HT1080 (cell line): ENCODE results near the gene CACNA1C. TPM values are rescaled to one million over a fixed set of nuclear protein-coding genes. Genes with fewer than 3 reads are reported as not detected.
"Not testable (repeated sequence)": the region's sequence is repeated elsewhere in the genome, so short reads cannot be mapped to it uniquely, and the experiment has no call there.

ENCODE experiments used
- DNase-seq: peaks from one replicate; pipeline ENCODE4 v3.0.0-alpha.2; 2015; ENCODE audit warnings: low read depth
- total RNA-seq: library from RNA; depleted of rRNA; stranded (reverse); fragments of >200 nt; shearing (Covaris generic); gene quantifications from 2 replicates; pipeline ENCODE4 v1.2.3, GENCODE V29; 2014; rRNA removed

Gene CACNA1C
- total RNA-seq, 1 experiment from 2014 or later: not detected

DNA sequence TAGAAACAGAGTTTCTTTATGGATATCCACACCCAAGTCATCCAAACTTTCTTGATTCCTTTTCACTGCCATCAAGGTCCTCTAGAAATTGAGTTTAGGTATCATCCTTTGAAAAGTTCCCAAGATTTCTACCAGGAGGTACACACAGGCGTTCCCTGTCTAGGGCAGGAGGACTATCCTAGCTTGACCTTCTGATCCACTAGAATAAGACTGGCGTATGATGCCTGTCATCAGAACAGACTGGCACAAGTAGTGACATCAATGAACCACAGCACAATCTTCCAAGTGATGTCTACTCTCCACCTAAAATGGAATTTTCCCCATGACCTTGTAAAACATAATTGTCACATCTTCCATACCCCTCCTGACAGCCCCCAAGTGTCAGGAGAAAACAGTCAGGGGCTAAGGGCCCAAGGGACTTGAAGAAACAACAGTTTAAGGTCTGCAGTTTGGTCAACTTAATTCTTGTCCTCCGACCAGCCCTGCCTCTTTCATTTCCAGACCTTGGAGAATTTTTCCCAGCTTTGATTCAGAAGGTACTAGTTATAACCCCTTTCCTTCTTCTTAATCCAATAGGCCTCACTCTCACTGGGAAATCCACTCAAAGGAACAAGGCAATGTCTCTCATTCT, 641.3 kb downstream of the CACNA1C start:
- DNase-seq: no peak

DNA sequence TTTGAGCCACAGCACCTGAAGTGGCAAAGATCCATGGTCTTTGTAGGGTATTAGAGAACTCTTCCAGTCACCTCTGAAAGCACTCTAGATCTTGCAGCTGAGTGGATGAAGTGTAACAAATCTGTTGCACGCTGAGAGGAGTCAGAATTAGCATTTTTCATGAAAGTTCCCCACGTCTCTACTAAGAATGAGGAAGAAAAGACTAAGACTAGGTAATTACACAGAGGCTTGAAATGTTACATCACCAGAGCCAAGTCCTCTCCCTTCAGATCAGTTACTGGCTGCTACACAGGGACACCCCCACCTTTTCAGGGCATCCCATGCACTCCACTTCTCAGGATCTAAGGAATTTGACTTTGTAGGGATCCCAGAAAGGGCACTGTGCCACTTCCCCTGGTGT, 643.3 kb downstream of the CACNA1C start:
- no peak for DNase-seq

DNA sequence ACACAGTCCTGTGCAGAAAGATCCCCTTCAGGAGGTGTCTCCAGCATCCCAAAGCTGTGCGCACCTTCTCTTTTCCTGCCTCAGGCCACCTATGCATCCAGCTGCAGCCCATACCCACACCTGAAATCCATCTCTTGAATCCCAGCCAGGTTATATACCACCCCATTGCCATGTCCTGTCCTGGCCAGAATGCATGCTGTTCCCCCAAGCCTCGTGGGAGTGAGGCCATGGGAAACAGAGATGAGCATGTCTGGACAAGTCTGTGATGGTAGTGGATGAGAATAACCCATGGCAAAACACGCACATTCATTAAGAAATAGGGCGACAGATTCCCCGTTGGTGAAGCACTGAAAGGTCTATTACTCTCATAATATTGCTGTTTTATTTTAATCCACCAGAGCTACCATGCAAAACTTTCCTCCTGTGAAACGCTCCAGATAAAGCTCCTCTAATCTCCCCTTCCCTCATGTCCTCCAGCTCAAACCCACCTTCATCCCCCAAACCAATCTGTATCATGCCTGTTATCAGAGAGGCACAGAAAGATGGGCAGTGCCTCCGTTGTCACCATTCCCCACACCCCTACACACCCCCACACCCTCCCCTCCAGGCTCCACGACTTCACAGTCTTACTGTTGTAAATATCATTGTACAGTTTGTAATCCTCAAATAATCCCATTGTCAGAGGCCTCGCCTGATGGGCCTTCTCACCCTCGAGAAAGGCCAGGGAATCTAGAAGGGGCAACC, 644.4 kb downstream of the CACNA1C start:
- no peak for DNase-seq

DNA sequence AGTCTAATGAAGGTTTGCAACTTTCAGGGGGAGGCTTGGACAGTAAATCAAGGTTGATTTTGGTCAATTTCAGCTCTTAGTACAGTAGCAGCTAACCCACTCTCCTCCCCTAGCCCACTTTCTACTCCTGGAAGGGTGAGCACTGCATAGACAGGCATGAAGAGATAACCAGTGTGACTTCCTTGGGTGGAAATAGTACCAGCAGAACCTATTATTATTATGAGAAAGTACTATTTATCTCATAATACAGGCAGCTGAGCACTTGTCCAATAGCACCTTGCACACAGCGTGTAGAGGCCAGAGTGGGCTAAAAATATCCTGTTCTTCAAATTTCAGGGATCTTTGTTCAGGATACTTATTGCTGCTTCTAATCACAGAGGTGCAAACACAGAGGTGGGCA, 645.8 kb downstream of the CACNA1C start:
- no peak for DNase-seq

DNA sequence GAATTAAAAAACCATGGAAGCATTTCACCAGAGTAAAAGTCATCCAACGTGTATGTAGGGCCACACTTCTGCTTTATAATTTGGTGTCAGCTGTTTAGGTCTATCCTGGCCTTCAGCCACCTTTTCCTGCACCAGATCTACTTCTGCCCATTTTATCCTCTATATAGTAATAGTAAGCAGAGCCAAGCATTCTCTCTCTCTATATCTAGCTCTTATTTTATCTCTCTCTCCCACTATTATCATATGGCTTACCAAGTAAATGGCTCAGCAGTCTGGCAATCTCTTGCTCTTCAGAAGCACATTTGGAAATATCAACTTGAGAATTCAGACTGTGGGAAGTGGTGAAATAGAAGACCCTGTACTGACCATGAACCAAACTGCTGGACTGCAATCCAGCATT, 657.9 kb downstream of the CACNA1C start:
- no peak for DNase-seq

DNA sequence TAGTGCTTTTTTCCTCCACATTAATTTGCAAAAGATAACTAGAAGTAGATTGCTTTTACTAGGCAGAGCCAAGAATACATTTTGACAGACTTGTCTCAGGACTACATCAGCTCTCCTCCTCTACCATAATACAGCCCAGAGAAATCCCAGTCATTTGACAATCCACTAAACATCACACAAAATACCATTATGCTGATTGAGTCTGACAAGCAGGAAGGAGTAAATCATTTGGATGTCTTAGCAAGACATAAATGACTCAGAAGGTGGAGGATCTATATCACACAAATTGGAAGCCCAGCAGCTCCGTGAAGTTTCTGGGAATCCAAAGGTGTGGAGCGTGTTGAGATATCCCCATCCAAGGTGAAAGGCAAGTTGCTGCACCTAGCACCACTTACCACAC, 666.6 kb downstream of the CACNA1C start:
- peak; percentile 39 for DNase-seq

DNA sequence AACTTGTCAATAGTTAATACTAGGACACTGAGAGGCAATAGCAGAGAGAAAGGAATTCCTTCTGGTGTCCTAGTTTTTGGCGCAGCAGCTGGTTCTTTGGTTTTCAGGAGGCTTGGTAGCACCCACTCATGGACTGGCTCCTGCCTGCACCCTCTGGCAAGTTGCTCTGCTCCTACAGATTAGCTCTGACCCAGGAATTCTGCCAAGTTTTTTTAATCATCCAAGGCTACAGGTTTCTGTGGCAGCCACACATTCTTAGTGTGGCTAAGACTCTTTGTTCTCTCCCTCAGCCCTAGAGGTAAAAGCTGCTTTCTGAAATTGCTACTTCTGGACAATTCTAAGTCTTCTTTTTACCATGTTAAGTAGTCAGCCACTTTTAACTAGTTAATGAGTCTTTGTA, 670.0 kb downstream of the CACNA1C start:
- DNase-seq: no peak

DNA sequence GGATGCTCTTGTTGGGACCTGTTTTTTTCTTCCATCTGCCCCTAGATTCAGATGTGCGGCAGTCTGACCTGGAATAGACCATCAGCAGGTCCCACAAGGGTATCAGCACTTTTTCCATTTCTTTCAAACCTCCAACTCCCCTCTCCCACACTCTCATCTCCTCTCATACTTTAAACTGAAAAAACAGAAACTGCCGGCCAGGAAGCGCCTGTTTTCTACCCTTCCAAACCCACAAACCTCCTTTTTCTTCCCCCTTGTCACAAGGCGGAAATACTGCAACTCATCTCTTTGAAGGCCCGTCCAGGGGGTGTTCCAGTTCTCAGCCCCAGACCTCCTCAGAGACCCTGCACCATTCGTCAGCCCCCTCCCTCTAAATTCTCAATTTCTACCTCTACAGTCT, 679.5 kb downstream of the CACNA1C start:
- no peak for DNase-seq

DNA sequence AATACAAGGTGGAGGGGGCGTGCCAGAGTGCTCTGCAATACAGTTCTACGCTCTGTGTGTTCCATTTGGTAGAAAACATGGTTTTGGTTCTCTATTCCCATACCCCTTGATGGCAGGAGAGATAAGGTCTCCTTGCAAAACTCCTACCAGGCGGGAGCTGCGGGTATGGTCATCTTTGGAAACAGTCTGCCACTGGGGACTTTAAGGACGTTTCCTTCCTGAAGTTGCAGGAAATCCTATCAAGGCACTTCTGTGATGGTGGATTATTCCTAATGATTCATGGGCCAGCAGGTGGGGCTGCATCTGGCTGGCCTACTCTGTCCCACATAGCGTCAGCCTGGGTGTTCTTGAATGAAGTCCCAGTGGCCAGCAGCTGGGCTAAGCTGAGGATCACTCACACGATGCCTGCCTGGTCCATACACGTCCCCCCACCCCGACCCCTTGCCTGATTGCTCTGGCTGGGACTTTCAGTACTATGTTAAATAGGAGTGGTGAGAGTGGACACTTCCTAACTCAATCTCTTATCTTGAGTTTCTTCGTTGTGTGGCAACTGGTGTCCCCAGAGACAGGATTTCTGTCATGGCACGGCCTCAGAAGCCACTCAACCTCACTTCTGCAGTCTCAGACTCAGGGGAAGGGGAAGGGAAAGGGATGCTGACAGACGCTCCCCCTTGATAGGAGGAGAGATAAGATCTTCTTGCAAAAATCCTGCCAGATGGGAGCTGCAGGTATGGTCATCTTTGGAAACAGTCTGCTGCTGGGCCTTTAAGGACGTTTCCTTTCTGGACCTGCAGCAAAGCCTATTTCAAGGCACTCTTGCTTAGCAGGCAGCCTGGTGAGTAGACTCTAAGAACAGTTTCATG, 680.9 kb downstream of the CACNA1C start:
- no peak for DNase-seq

DNA sequence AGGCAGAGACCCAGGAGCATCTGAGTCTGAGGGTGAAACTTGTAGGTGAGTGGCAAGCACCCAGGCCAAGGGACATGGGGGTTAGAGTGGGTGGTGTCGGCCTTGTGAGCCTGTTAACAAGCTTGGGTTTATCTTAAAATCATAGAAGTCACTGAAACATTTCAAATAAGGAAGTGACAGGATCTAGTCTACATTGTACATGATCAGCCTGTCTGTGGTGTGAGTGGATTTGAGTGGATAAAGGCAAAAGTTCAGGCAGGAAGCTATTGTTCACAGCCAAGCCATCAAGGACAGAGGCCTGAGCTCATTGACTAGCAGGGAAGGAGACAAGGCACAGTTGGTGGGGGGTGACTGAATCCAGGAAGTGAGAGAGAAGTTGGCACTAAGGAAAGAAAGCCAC, 682.6 kb downstream of the CACNA1C start:
- DNase-seq: no peak

DNA sequence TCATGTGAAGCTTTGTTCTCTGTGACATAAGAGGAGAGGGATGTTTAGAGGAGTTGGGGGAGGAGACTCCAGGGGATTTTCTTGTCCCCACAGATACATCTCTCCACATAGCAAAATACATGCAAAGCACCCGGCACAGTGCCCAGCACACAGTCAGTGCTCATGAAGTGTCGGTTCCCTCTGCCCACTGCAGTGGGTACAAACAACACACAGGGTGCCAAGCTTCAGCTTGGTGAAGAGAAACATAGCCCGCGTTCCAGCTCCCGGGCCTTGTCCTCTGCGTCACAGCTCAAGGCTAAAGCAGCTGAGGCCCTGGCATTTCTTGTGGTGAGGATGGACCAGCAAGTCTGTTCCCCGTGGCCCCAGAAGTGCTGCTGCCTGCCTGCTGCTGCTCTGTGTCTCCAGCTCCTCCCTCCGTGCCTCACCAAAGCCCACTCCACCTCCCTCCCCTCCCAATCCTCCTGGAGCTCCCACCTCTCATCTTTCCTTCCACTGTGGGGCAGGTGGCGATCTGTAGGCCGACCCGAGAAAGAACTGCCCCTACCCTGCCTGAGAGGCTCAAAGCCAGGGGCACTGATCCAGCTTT, 685.0 kb downstream of the CACNA1C start:
- no peak for DNase-seq

DNA sequence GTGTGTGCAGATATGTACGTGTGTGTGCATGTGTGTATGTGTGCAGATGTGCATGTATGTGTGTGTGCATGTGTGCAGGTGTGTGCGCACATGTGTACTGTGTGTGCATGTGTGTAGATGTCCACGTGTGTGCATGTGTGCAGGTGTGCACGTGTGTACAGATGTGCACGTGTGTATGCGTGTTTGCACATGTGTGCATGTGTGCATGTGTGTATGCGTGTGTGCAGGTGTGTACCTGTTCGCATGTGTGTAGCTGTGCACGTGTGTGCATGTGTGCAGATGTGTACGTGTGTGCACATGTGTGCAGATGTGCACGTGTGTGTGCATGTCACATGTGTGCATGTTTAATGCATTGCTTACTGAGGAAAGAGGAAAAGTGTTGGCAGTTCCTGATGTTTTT, 686.3 kb downstream of the CACNA1C start:
- no peak for DNase-seq

DNA sequence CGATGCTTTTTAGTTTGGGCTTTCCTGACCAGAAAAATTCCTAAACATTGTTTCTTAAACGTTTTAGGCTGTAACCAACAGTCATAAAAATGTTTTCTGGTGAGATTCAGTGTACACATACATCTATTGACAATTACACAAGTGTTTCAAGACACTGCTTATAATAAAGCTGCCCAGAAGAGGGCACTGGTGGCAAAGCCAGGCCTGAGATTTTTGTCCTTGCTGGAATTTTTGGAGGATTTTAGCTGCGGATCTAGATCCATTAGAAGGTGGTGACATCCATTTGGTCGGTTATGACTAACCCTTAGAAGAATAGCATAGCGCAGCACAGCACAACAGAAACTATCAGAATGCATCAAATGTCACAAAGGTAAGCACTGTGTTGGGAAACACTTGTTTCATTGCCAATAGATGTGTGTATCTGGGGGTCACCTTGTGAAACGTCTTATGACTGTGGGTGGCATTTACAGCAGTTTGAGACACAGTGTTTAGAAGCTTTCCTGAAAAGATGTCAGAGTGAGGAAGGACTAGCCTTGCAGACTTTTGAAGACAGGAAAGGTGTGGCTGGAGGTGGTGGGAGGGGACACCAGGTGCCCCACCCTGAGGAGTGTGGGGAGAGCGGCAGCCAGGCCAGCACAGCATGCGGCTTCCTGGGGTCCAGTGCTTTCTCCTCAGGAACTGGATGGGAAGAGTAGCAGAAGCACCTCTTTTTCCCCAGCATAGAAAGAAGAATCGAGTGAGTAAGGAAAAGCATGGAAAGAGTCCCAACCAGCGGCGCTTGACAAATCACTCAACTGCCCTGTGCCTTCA, 687.2 kb downstream of the CACNA1C start:
- peak; percentile 17 for DNase-seq

DNA sequence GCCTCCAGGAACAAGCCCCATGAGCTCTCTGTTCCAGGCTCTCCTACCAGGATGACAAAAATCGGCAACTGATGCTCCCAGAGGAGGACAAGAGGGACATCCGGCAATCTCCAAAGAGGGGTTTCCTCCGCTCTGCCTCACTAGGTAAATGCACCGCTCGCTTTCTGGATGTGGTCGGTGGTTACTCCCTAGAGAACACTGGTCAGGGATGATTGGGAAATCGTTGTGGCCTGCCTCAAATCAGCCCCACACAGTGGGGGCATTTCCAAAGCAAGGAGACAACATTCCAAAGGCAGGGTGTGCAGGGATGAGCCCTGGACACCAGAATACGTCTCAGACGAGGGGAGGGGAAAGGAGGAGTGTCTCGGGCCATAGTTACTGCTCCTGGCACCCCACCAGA, 689.2 kb downstream of the CACNA1C start:
- DNase-seq: not testable (repeated sequence)

DNA sequence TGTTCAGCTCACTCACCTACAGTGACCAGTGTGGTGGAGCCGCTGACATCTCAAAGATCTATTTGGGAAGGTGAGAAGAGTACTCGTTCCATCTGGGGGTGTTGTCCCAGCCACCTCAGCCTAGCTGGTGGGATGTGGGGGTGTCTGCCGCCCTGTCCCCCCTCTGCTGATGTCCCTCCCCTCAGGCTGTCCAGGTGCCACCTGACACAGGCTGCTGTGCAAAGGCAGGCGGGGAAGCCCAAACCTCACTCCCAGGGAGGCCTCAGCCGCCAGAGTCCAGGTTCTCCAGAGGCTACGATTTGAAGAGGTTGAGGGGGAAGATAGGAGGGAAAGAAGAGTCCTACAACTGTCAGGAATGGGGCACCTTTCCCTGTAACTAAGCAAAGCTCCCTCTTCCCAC, 690.7 kb downstream of the CACNA1C start:
- DNase-seq: no peak

DNA sequence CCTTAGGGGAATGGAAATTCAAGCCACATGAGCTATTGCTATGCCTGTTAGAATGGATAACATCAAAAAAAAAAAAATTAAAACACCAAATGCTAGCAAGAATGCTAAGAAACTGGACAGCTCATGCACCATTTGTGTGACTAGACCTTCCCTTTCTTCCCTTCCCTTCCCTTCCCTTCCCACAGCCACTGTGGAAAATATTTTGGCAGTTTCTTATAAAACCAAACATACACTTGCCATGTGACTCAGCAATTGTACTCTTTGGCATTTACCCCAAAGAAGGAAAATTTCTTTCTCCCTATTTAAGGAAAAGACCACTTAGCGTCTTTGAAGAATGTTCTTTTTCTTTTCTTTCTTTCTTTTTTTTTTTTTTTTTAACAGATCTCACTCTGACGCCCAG, 692.9 kb downstream of the CACNA1C start:
- no peak for DNase-seq

Other genes with a start within 250 kb of the CACNA1C start
- not detected in 2 replicates for gene LRTM2, start 232.4 kb upstream of the CACNA1C start, total RNA-seq
- gene CACNA2D4, start 134.3 kb upstream of the CACNA1C start, total RNA-seq: 35.2 and 44.0 TPM in 2 replicates
- 13.0 and 15.9 TPM in 2 replicates for gene DCP1B, start 48.5 kb upstream of the CACNA1C start, total RNA-seq